ENCODE measurements around the gene BRAF. TPM values are rescaled to one million over a fixed set of nuclear protein-coding genes. Genes with fewer than 3 reads are reported as not detected.
A peak's percentile ranks its signal among the peaks of the same experiment; 100 is the strongest.

BRAF gene
- total and polyA plus RNA-seq, 11 donors: 6.7 to 33.5 (median 23.4) TPM

DNA sequence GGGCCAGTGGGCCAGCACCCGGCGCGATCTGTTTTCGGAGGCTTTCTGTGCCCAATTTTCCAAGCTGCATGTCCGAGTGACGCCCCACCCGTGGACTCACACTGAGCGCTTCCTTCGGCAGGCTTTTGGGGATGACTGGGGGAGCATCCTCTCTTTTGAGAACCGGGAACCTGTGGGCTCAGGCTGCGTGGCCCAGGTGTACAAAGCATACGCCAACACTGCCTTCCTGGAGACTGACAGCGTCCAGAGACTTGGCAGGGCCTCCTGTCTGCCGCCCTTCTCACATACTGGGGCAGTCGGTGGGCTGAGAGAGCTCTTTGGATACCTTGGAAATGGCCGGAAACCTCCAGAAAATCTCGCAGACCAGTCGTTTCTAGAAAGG is 251.0 kb downstream of the BRAF start:
- DNase-seq (no peak), ATAC-seq (peak in 2 of 4 donors; percentile 10 to 31)
- TF ChIP-seq, protein P1, sequence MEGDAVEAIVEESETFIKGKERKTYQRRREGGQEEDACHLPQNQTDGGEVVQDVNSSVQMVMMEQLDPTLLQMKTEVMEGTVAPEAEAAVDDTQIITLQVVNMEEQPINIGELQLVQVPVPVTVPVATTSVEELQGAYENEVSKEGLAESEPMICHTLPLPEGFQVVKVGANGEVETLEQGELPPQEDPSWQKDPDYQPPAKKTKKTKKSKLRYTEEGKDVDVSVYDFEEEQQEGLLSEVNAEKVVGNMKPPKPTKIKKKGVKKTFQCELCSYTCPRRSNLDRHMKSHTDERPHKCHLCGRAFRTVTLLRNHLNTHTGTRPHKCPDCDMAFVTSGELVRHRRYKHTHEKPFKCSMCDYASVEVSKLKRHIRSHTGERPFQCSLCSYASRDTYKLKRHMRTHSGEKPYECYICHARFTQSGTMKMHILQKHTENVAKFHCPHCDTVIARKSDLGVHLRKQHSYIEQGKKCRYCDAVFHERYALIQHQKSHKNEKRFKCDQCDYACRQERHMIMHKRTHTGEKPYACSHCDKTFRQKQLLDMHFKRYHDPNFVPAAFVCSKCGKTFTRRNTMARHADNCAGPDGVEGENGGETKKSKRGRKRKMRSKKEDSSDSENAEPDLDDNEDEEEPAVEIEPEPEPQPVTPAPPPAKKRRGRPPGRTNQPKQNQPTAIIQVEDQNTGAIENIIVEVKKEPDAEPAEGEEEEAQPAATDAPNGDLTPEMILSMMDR (IDR thresholded peaks at IDR 0.05): no peak
- no peak for TF ChIP-seq POLR2A (IDR thresholded peaks at IDR 0.05)
- intact Hi-C loops (cut with DNase I): loop anchor here in 6 of 10 donors (2.0 to 10.0 kb wide), 4 partner anchors 21 to 341 kb away; partner anchors contain the start of gene MRPS33 (in 5 of the 6)
- Histone ChIP-seq H3K4me3 (peak overlapping the region; percentile 54 to 97 (median 80)), H3K36me3 (peaks cover 0 to 4% (median under 1%) of the 10 kb centered on the region in 9 donors), H3K27ac (peak overlapping the region in 9 of 12 donors; percentile 35 to 89 (median 81)), H3K9me3 (no peaks in the 10 kb centered on the region), H3K27me3 (no peaks in the 10 kb centered on the region), H3K4me1 (peaks cover 0 to 37% (median 21%) of the 10 kb centered on the region in 12 donors)
- WGBS, 4 donors: 29 to 40% (median 34%) methylated on average over 18 of the region's 18 CpGs

DNA sequence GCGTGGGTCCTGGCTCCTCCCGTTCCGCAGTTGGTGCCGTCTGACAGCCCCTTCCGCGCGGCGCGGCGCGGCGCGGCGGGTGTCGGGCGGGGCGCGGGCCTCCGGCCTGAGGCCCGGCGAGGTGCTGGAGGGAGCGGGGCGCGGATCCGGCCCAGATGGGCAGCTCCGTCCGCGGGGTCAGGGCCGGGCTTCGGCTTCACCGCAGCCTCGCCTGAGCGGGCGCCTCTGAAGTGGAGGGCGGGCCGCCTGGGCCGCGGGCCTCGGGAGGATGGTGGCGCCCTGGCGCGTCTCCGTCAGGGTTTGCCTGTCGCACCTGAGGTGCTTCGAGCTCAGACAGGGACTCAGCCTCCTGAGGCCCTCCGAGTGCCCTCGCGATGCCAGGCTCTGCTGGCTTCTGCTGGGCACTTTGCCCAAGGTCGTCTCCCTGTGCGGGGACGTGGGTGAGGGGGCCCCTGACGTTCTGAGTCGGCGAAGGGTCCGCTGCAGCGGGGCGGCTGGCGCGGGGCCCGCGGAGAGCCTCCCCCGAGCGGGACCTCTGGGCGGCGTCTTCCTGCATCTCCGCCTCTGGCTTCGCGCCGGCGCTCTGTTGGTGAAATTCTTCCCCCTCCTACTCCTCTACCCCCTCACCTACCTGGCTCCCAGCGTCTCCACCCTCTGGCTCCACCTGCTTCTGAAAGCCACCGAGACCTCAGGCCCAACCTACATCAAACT is 251.5 kb downstream of the BRAF start:
- Histone ChIP-seq H3K27me3 (no peaks in the 10 kb centered on the region), H3K9me3 (no peaks in the 10 kb centered on the region), H3K36me3 (peaks cover 0 to 2% (median 0%) of the 10 kb centered on the region in 9 donors), H3K4me3 (peak overlapping the region; percentile 54 to 97 (median 80)), H3K4me1 (peaks cover 0 to 37% (median 21%) of the 10 kb centered on the region in 12 donors), H3K27ac (peak overlapping the region; percentile 62 to 89 (median 79))
- WGBS, 4 donors: 0 to 1% (median 1%) methylated on average over 3 to 72 of the region's 72 CpGs
- DNase-seq (peak; percentile 45 to 78 (median 48)), ATAC-seq (peak in 3 of 4 donors; percentile 31 to 73 (median 53))
- intact Hi-C loops (cut with DNase I): loop anchor here in 5 of 10 donors (5.0 to 10.0 kb wide), 2 partner anchors 339 to 342 kb away; partner anchors contain the start of gene MRPS33 (in 5 of the 5)
- TF ChIP-seq, protein P1 (IDR thresholded peaks at IDR 0.05): peak in 2 of 12 donors; percentile 5 to 8
- TF ChIP-seq POLR2A (IDR thresholded peaks at IDR 0.05): no peak

DNA sequence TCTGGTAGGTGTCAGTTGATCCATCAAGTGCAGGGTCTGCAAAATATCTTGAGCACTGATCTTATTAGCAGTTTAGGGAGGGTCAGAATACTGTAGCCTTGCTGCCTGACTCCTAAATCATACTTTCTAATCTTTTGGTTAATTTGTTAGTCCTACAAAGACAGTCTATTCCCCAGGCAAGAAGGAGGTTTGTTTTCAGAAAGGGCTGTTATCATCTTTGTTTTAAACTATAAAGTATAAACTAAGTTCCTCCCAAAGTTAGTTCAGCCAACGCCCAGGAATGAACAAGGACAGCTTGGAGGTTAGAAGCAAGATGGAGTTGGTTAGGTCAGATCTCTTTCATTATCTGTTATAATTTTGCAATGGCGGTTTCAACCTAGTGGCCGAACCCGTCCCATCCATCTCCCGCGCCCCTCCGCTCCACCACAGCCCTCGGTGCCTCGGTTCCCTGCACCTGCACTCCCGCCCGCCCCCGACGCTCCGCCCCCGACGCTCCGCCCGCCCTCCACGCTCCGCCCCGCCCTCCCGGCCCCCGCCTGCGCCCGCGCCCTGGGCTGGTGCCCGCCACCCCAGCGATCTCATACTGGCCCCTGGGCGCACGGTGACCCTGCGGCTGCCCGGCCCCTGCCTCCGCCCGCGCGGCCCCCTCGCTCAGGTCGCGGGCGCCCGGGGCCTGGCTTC is 252.2 kb downstream of the BRAF start, which contains the start of gene ADCK2:
Gene ADCK2, plus strand, starts transcription at position 564 of the 681 bp plus-strand sequence. CDS start 386 bp downstream, outside the sequence.
- H3K4me3 ChIP-seq: peak within 1 kb of the TSS; percentile 54 to 97 (median 80)
- intact Hi-C loops (cut with DNase I): loop anchor here in 5 of 10 donors (5.0 to 10.0 kb wide), 2 partner anchors 340 to 342 kb away; partner anchors contain the start of gene MRPS33 (in 5 of the 5)
- H3K4me1 ChIP-seq: peaks cover 0 to 37% (median 21%) of the 10 kb centered on the region in 12 donors
- peak within 1 kb of the TSS; percentile 62 to 89 (median 79) for H3K27ac ChIP-seq
- peak in 1 of 2 donors; percentile 29 for TF ChIP-seq POLR2A (IDR thresholded peaks at IDR 0.05)
- TF ChIP-seq, protein P1 (IDR thresholded peaks at IDR 0.05): no peak
- no peaks in the 10 kb centered on the region for H3K27me3 ChIP-seq
- DNase-seq (peak; percentile 46 to 81 (median 72)), ATAC-seq (peak; percentile 5 to 82 (median 69))
- 1 to 3% (median 1%) methylated on average over 8 to 41 of the region's 41 CpGs for WGBS, 4 donors
- no peaks in the 10 kb centered on the region for H3K36me3 ChIP-seq
- H3K9me3 ChIP-seq: no peaks in the 10 kb centered on the region

All from heart left ventricle (tissue), 16 donors.